Measurements from ENCODE around the gene FOXO1. TPM values are rescaled to one million over a fixed set of nuclear protein-coding genes. Genes with fewer than 3 reads are reported as not detected.
"Not testable (repeated sequence)": the region's sequence is repeated elsewhere in the genome, so short reads cannot be mapped to it uniquely, and the experiment has no call there.

Gene FOXO1
- 7.2 and 11.2 TPM in 2 replicates for total RNA-seq (2012; rRNA removed)

- H3K4me1 ChIP-seq (ENCODE audit: control insufficient read depth, insufficient read depth, low read length): peaks cover 26% of the 10 kb centered on the region
- H3K9me3 ChIP-seq (replicated peaks; ENCODE audit: low read length): no peaks in the 10 kb centered on the region
- H3K4me3 ChIP-seq (ENCODE audit: low read length): peak within 1 kb of the TSS; percentile 97
- no peaks in the 10 kb centered on the region for H3K36me3 ChIP-seq (ENCODE audit: insufficient read depth, low read length)
- peak within 1 kb of the TSS; percentile 94 for H3K9ac ChIP-seq (ENCODE audit: low read depth, low read length)
- H3K27me3 ChIP-seq (ENCODE audit: control insufficient read depth, insufficient read depth, low read length): no peaks in the 10 kb centered on the region
- peak within 1 kb of the TSS; percentile 93 for H3K4me2 ChIP-seq (ENCODE audit: low read length)
Measured at GRCh38 chr13:40666045-40666932, at the start of gene FOXO1. Gene FOXO1, minus strand, starts transcription at chr13:40666641. Its CDS starts 429 bp downstream, at chr13:40666212.

- not testable (repeated sequence) for H3K9ac ChIP-seq (ENCODE audit: low read depth, low read length); H3K4me3 ChIP-seq (ENCODE audit: low read length); H3K9me3 ChIP-seq (replicated peaks; ENCODE audit: low read length); H3K4me1 ChIP-seq (ENCODE audit: control insufficient read depth, insufficient read depth, low read length); H3K27me3 ChIP-seq (ENCODE audit: control insufficient read depth, insufficient read depth, low read length); H3K36me3 ChIP-seq (ENCODE audit: insufficient read depth, low read length); H3K4me2 ChIP-seq (ENCODE audit: low read length)
Measured at GRCh38 chr13:40714433-40714832, 48.0 kb upstream of the FOXO1 start.

- Histone ChIP-seq H3K9ac (ENCODE audit: low read depth, low read length) (no peak overlapping the region), H3K27me3 (ENCODE audit: control insufficient read depth, insufficient read depth, low read length) (no peaks in the 10 kb centered on the region), H3K4me1 (ENCODE audit: control insufficient read depth, insufficient read depth, low read length) (no peaks in the 10 kb centered on the region), H3K4me3 (ENCODE audit: low read length) (no peak overlapping the region), H3K4me2 (ENCODE audit: low read length) (no peak overlapping the region), H3K36me3 (ENCODE audit: insufficient read depth, low read length) (no peaks in the 10 kb centered on the region), H3K9me3 (replicated peaks; ENCODE audit: low read length) (no peaks in the 10 kb centered on the region)
Measured at GRCh38 chr13:40706439-40706838, 40.0 kb upstream of the FOXO1 start.

- Histone ChIP-seq H3K4me2 (ENCODE audit: low read length) (no peak overlapping the region), H3K27me3 (ENCODE audit: control insufficient read depth, insufficient read depth, low read length) (no peaks in the 10 kb centered on the region), H3K4me1 (ENCODE audit: control insufficient read depth, insufficient read depth, low read length) (peaks cover 4% of the 10 kb centered on the region), H3K4me3 (ENCODE audit: low read length) (no peak overlapping the region), H3K36me3 (ENCODE audit: insufficient read depth, low read length) (no peaks in the 10 kb centered on the region), H3K9me3 (replicated peaks; ENCODE audit: low read length) (no peaks in the 10 kb centered on the region), H3K9ac (ENCODE audit: low read depth, low read length) (no peak overlapping the region)
Measured at GRCh38 chr13:40697711-40698110, 31.3 kb upstream of the FOXO1 start.

- Histone ChIP-seq H3K27me3 (ENCODE audit: control insufficient read depth, insufficient read depth, low read length) (no peaks in the 10 kb centered on the region), H3K4me3 (ENCODE audit: low read length) (no peak overlapping the region), H3K4me1 (ENCODE audit: control insufficient read depth, insufficient read depth, low read length) (peaks cover 4% of the 10 kb centered on the region), H3K36me3 (ENCODE audit: insufficient read depth, low read length) (no peaks in the 10 kb centered on the region), H3K4me2 (ENCODE audit: low read length) (no peak overlapping the region), H3K9me3 (replicated peaks; ENCODE audit: low read length) (no peaks in the 10 kb centered on the region), H3K9ac (ENCODE audit: low read depth, low read length) (no peak overlapping the region)
Measured at GRCh38 chr13:40694426-40694825, 28.0 kb upstream of the FOXO1 start.

GRCh38 chr13:40692946-40693345, 26.5 kb upstream of the FOXO1 start:
- Histone ChIP-seq H3K4me1 (ENCODE audit: control insufficient read depth, insufficient read depth, low read length) (peaks cover 4% of the 10 kb centered on the region), H3K9ac (ENCODE audit: low read depth, low read length) (no peak overlapping the region), H3K4me3 (ENCODE audit: low read length) (no peak overlapping the region), H3K27me3 (ENCODE audit: control insufficient read depth, insufficient read depth, low read length) (no peaks in the 10 kb centered on the region), H3K9me3 (replicated peaks; ENCODE audit: low read length) (no peaks in the 10 kb centered on the region), H3K36me3 (ENCODE audit: insufficient read depth, low read length) (no peaks in the 10 kb centered on the region), H3K4me2 (ENCODE audit: low read length) (no peak overlapping the region)

GRCh38 chr13:40688781-40689180, 22.3 kb upstream of the FOXO1 start:
- Histone ChIP-seq H3K4me3 (ENCODE audit: low read length) (no peak overlapping the region), H3K4me2 (ENCODE audit: low read length) (no peak overlapping the region), H3K4me1 (ENCODE audit: control insufficient read depth, insufficient read depth, low read length) (peaks cover 4% of the 10 kb centered on the region), H3K27me3 (ENCODE audit: control insufficient read depth, insufficient read depth, low read length) (no peaks in the 10 kb centered on the region), H3K9ac (ENCODE audit: low read depth, low read length) (no peak overlapping the region), H3K9me3 (replicated peaks; ENCODE audit: low read length) (no peaks in the 10 kb centered on the region), H3K36me3 (ENCODE audit: insufficient read depth, low read length) (no peaks in the 10 kb centered on the region)

- peak overlapping the region; percentile 11 for H3K4me2 ChIP-seq (ENCODE audit: low read length)
- H3K36me3 ChIP-seq (ENCODE audit: insufficient read depth, low read length): no peaks in the 10 kb centered on the region
- no peaks in the 10 kb centered on the region for H3K9me3 ChIP-seq (replicated peaks; ENCODE audit: low read length)
- no peaks in the 10 kb centered on the region for H3K4me1 ChIP-seq (ENCODE audit: control insufficient read depth, insufficient read depth, low read length)
- H3K9ac ChIP-seq (ENCODE audit: low read depth, low read length): no peak overlapping the region
- H3K27me3 ChIP-seq (ENCODE audit: control insufficient read depth, insufficient read depth, low read length): no peaks in the 10 kb centered on the region
- H3K4me3 ChIP-seq (ENCODE audit: low read length): no peak overlapping the region
Measured at GRCh38 chr13:40682449-40683240, 16.2 kb upstream of the FOXO1 start.

- Histone ChIP-seq H3K4me3 (ENCODE audit: low read length) (no peak overlapping the region), H3K27me3 (ENCODE audit: control insufficient read depth, insufficient read depth, low read length) (no peaks in the 10 kb centered on the region), H3K9me3 (replicated peaks; ENCODE audit: low read length) (no peaks in the 10 kb centered on the region), H3K4me1 (ENCODE audit: control insufficient read depth, insufficient read depth, low read length) (no peaks in the 10 kb centered on the region), H3K36me3 (ENCODE audit: insufficient read depth, low read length) (no peaks in the 10 kb centered on the region), H3K4me2 (ENCODE audit: low read length) (no peak overlapping the region), H3K9ac (ENCODE audit: low read depth, low read length) (no peak overlapping the region)
Measured at GRCh38 chr13:40681341-40682146, 15.1 kb upstream of the FOXO1 start.

- no peaks in the 10 kb centered on the region for H3K27me3 ChIP-seq (ENCODE audit: control insufficient read depth, insufficient read depth, low read length)
Measured at GRCh38 chr13:40680659-40681323, 14.3 kb upstream of the FOXO1 start.

More at GRCh38 chr13:40680659-40681323, 14.3 kb upstream of the FOXO1 start:
- Histone ChIP-seq H3K4me2 (ENCODE audit: low read length) (no peak overlapping the region), H3K4me1 (ENCODE audit: control insufficient read depth, insufficient read depth, low read length) (no peaks in the 10 kb centered on the region), H3K9ac (ENCODE audit: low read depth, low read length) (no peak overlapping the region), H3K9me3 (replicated peaks; ENCODE audit: low read length) (no peaks in the 10 kb centered on the region), H3K4me3 (ENCODE audit: low read length) (no peak overlapping the region), H3K36me3 (ENCODE audit: insufficient read depth, low read length) (no peaks in the 10 kb centered on the region)
